HL-60 (cell line): ENCODE measurements around the gene TRERF1.

Source experiments
- DNase-seq, 2 experiments: peaks; one replicate each; pipeline ENCODE4 v3.0.0-alpha.2; 2010 to 2020; ENCODE audit warnings: low read depth in 1 of 2, low spot score in 1 of 2
- H3K27ac ChIP-seq: fragments of 250-450 bp; sonication (Bioruptor Pico); replicated peaks from 2 replicates; pipeline ENCODE4 v1.5.1; 2020; ENCODE audit warnings: mild to moderate bottlenecking, moderate library complexity
- H3K27me3 ChIP-seq: fragments of 250-450 bp; sonication (Bioruptor Pico); 2 replicates; pipeline ENCODE4 v1.5.1; 2021; ENCODE audit warnings: mild to moderate bottlenecking, moderate library complexity; ENCODE audit not compliant: insufficient read depth, poor library complexity, severe bottlenecking
- H3K4me3 ChIP-seq: replicated peaks from 2 replicates; pipeline ENCODE4 v1.5.1; 2011; ENCODE audit warnings: mild to moderate bottlenecking, control low read depth, low read length; ENCODE audit not compliant: insufficient read depth
- GABPA ChIP-seq: IDR thresholded peaks from 2 replicates; pipeline ENCODE4 v1.6.1; 2012; ENCODE audit warnings: low read depth
- POLR2AphosphoS5 ChIP-seq: IDR thresholded peaks from 2 replicates; pipeline ENCODE4 v1.6.1; 2012; ENCODE audit warnings: low read depth
- SPI1 ChIP-seq: IDR thresholded peaks from 2 replicates; pipeline ENCODE4 v1.6.1; 2012; ENCODE audit warnings: low read depth, mild to moderate bottlenecking, borderline replicate concordance
- TF ChIP-seq, protein P1 (sequence below): IDR thresholded peaks from 2 replicates; pipeline ENCODE4 v1.6.1; 2012; ENCODE audit warnings: low read depth; ENCODE audit not compliant: insufficient replicate concordance
- TF ChIP-seq, protein P2 (sequence below): IDR thresholded peaks from one replicate; pipeline ENCODE4 v1.5.1; 2011; ENCODE audit warnings: low read length, control low read depth, inconsistent platforms; ENCODE audit not compliant: insufficient read depth

TRERF1 gene

DNA sequence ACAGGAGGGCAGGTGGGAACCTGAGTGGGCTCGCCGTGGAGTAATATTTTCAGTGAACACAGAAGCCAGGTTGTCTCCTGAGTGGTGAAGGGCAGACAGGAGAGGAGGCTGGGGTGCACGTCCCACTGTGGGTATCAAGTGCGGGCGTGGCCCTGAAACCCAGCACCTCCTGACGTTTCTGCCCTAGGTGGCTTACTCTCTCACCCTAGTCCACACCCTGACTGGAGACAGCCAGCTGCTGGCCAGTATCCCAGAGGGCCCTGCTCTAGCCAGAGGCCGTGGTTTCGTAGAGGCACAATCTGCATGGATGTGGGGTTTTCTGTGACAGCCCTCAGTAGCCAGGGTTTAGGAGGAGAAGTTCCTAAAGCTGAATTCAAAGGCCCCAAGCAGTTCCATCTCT lies 86.7 kb downstream of the TRERF1 start:
- TF ChIP-seq, protein P1, sequence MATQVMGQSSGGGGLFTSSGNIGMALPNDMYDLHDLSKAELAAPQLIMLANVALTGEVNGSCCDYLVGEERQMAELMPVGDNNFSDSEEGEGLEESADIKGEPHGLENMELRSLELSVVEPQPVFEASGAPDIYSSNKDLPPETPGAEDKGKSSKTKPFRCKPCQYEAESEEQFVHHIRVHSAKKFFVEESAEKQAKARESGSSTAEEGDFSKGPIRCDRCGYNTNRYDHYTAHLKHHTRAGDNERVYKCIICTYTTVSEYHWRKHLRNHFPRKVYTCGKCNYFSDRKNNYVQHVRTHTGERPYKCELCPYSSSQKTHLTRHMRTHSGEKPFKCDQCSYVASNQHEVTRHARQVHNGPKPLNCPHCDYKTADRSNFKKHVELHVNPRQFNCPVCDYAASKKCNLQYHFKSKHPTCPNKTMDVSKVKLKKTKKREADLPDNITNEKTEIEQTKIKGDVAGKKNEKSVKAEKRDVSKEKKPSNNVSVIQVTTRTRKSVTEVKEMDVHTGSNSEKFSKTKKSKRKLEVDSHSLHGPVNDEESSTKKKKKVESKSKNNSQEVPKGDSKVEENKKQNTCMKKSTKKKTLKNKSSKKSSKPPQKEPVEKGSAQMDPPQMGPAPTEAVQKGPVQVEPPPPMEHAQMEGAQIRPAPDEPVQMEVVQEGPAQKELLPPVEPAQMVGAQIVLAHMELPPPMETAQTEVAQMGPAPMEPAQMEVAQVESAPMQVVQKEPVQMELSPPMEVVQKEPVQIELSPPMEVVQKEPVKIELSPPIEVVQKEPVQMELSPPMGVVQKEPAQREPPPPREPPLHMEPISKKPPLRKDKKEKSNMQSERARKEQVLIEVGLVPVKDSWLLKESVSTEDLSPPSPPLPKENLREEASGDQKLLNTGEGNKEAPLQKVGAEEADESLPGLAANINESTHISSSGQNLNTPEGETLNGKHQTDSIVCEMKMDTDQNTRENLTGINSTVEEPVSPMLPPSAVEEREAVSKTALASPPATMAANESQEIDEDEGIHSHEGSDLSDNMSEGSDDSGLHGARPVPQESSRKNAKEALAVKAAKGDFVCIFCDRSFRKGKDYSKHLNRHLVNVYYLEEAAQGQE, result no peak
- TF ChIP-seq POLR2AphosphoS5, result no peak
- TF ChIP-seq, protein P2, sequence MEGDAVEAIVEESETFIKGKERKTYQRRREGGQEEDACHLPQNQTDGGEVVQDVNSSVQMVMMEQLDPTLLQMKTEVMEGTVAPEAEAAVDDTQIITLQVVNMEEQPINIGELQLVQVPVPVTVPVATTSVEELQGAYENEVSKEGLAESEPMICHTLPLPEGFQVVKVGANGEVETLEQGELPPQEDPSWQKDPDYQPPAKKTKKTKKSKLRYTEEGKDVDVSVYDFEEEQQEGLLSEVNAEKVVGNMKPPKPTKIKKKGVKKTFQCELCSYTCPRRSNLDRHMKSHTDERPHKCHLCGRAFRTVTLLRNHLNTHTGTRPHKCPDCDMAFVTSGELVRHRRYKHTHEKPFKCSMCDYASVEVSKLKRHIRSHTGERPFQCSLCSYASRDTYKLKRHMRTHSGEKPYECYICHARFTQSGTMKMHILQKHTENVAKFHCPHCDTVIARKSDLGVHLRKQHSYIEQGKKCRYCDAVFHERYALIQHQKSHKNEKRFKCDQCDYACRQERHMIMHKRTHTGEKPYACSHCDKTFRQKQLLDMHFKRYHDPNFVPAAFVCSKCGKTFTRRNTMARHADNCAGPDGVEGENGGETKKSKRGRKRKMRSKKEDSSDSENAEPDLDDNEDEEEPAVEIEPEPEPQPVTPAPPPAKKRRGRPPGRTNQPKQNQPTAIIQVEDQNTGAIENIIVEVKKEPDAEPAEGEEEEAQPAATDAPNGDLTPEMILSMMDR, result no peak
- no peak for TF ChIP-seq SPI1
- no peak for TF ChIP-seq GABPA
- peak overlapping the region; percentile 79 for H3K27ac ChIP-seq
- no peak overlapping the region for H3K4me3 ChIP-seq
- no peak for DNase-seq
- no peaks in the 10 kb centered on the region for H3K27me3 ChIP-seq

DNA sequence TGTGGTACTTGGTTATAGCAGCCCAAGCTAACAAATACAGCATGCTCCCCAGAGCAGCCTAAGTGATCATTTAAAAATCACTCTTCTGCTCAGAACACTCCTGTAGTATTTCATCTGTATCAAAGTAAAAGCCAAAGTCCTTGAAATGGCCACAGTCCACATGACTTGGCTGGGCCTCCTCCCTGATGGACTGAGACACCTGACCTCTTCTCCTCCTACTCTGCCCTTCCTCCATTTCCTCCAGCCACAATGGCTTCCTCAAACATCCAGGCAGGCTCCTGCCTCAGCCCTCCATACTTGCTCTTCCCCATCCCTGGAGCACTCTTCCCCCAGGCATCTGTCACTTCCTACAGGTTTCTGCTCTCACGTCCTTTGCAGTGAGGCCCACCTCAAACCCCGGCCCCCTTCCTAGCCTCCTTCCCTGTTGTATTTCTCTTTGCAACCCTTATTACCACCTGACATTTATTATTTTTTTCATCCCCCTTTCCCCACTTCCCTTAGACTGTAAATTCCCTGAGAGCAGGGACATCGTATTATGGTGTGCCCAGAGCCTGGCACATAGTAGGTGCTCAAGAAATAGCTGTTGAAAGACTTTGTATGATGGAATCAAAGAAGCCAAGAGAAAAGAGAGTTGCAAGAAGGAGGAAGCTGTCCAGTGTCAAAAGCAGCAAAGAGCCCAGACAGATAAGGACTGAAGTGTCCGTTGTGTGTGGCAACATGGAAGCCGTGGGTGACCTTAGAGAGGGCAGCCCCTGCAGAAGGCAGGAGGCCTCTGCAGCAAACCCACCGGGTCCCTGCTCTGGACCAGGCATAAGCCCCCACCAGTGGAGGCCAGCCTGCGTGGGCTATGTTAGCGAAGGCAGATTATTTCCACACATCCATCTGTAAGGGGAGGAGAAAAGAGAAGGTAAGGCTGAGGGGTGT lies 87.5 kb downstream of the TRERF1 start:
- H3K27me3 ChIP-seq, result no peaks in the 10 kb centered on the region
- peak in 1 of 2 experiments; percentile 70 for DNase-seq
- no peak; the same call in 1 of the 2 replicates for TF ChIP-seq SPI1
- TF ChIP-seq, protein P1, result no peak
- TF ChIP-seq, protein P2, result no peak
- no peak; the same call in 1 of the 2 replicates for TF ChIP-seq POLR2AphosphoS5
- no peak for TF ChIP-seq GABPA
- H3K4me3 ChIP-seq, result no peak overlapping the region
- peak overlapping the region; percentile 79 for H3K27ac ChIP-seq

DNA sequence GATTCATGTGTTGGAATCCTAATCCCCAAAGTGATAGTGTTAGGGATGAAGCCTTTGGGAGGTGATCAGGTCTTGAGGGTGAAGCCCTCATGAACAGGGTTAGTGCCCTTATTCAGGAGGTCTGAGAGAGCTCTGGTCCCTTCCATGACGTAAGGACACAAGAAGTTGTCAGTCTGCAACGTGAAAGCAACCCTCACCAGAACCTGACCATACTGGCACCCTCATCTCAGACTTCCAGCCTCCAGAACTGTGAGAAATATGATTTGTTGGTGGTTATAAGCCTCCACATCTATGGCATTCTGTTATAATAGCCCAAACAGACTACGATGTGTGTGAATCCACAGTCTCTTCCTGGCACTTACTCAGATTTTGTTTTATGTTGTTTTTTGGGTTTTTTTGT lies 90.7 kb downstream of the TRERF1 start:
- Histone ChIP-seq H3K4me3 (no peak overlapping the region), H3K27me3 (no peaks in the 10 kb centered on the region), H3K27ac (no peak overlapping the region)
- DNase-seq, result no peak
- TF ChIP-seq SPI1 (no peak), POLR2AphosphoS5 (no peak), GABPA (no peak)
- TF ChIP-seq, protein P2, result no peak
- TF ChIP-seq, protein P1, result no peak
